ENCODE results near the gene HOXB5. TPM values are rescaled to one million over a fixed set of nuclear protein-coding genes. Genes with fewer than 3 reads are reported as not detected.

HOXB5 gene
- total RNA-seq, 1 donor from 2014 or later: not detected

GRCh38 chr17:48615047-48615962 is 21.7 kb upstream of the HOXB5 start, which contains the start of gene HOXB8:
Gene HOXB8, minus strand, starts transcription at chr17:48615292. Its CDS starts 588 bp downstream, at chr17:48614704.
- H3K27me3 Mint-ChIP-seq: peaks cover 84% of the 10 kb centered on the region
- peaks cover 50% of the 10 kb centered on the region for H3K4me1 Mint-ChIP-seq
- no peaks in the 10 kb centered on the region for H3K9me3 Mint-ChIP-seq
- DNase-seq: no peak
- H3K36me3 Mint-ChIP-seq (ENCODE audit: low read depth): peaks cover 7% of the 10 kb centered on the region
- peak within 1 kb of the TSS; percentile 55 for H3K4me3 Mint-ChIP-seq
- H3K27ac Mint-ChIP-seq: peak within 1 kb of the TSS; percentile 75
- intact Hi-C loops (cut with micrococcal nuclease): loop anchor here (2.0 to 10.0 kb wide), 2 partner anchors 137 to 1349 kb away; partner anchors contain the start of gene DLX4

GRCh38 chr17:48613862-48614694 is 20.5 kb upstream of the HOXB5 start:
- H3K27ac Mint-ChIP-seq: peak overlapping the region; percentile 83
- no peaks in the 10 kb centered on the region for H3K9me3 Mint-ChIP-seq
- H3K27me3 Mint-ChIP-seq: peaks cover 84% of the 10 kb centered on the region
- DNase-seq: peak; percentile 78
- peak overlapping the region; percentile 55 for H3K4me3 Mint-ChIP-seq
- intact Hi-C loops (cut with micrococcal nuclease): loop anchor here (1.0 to 10.0 kb wide), 5 partner anchors 17 to 1351 kb away; partner anchors contain the start of genes DLX4 and IGF2BP1
- peaks cover 7% of the 10 kb centered on the region for H3K36me3 Mint-ChIP-seq (ENCODE audit: low read depth)
- peaks cover 46% of the 10 kb centered on the region for H3K4me1 Mint-ChIP-seq

- H3K4me3 Mint-ChIP-seq: peak overlapping the region; percentile 83
- peaks cover 40% of the 10 kb centered on the region for H3K4me1 Mint-ChIP-seq
- H3K27ac Mint-ChIP-seq: peak overlapping the region; percentile 48
- no peaks in the 10 kb centered on the region for H3K9me3 Mint-ChIP-seq
- peak; percentile 83 for DNase-seq
- peaks cover 82% of the 10 kb centered on the region for H3K27me3 Mint-ChIP-seq
- peaks cover 7% of the 10 kb centered on the region for H3K36me3 Mint-ChIP-seq (ENCODE audit: low read depth)
- intact Hi-C loops (cut with micrococcal nuclease): loop anchor here (2.0 to 10.0 kb wide), 3 partner anchors 112 to 1352 kb away; partner anchors contain the start of genes DLX4 and IGF2BP1
Observed at GRCh38 chr17:48612854-48613691, 19.5 kb upstream of the HOXB5 start.

DNA sequence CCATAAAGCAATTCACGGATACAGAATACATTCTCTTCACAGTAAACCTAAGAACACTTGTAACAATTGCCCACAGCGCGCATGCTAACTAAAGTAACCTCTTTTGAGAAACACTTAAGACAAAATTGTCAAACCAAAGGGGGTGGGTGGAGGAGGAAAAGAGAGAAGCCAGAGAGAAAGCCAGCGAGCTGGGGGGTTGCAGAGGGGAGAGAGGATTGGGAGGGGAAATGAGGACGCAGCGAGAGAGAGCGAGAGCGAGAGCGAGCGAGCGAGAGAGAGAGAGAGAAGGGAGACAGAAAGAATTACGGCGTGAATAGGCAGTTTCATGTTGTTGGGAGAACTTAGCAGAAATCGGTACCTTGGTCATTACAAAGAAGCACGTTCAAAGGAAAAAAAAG is 18.9 kb upstream of the HOXB5 start:
- no peak for DNase-seq
- peaks cover 40% of the 10 kb centered on the region for H3K4me1 Mint-ChIP-seq
- peaks cover 7% of the 10 kb centered on the region for H3K36me3 Mint-ChIP-seq (ENCODE audit: low read depth)
- peaks cover 81% of the 10 kb centered on the region for H3K27me3 Mint-ChIP-seq
- peak overlapping the region; percentile 18 for H3K27ac Mint-ChIP-seq
- intact Hi-C loops (cut with micrococcal nuclease): loop anchor here (2.0 to 10.0 kb wide), 3 partner anchors 112 to 1352 kb away; partner anchors contain the start of genes DLX4 and IGF2BP1
- H3K4me3 Mint-ChIP-seq: peak overlapping the region; percentile 74
- H3K9me3 Mint-ChIP-seq: no peaks in the 10 kb centered on the region

DNA sequence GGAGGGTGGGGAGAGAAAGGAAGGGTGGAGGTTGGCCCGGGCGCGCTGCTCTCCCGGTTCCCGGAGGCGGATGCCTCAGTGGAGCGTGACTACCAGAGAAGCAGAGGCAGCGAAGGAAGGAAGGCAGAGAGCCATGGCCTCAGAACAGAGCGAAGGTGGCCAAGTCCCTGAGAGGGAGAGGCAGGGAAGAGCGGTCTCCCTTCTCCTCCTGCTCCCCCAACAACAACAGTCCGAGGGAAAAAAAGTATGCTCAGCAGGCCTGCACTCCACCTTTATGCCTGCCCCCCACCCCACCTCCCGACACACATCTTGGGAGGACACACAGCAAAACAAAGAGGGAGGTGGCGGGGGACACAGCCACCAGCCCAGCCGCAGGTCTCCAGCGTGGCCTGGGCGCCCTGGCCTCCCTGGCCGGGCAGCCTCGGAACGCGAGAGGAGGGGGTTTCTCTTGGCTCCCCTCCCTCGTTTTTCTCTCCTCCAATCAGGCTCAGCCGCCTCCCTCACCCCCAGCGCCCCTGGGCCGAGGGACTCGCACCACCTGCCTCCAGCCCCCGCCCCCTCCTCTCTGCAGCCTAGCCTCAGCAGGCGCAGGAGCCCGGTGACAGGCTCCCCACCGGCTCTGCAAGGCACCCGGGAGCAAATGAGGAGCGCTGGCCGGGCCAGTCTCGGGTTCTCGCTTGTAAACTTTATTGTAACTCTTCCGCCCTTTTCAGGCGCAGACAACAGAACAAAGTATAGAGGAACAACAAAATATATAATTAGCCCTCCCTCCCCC is 18.3 kb upstream of the HOXB5 start:
- Mint-ChIP-seq H3K27ac (peak overlapping the region; percentile 46), H3K36me3 (ENCODE audit: low read depth) (peaks cover 7% of the 10 kb centered on the region), H3K9me3 (no peaks in the 10 kb centered on the region), H3K4me3 (peak overlapping the region; percentile 89), H3K27me3 (peaks cover 80% of the 10 kb centered on the region), H3K4me1 (peaks cover 34% of the 10 kb centered on the region)
- peak; percentile 72 for DNase-seq
- intact Hi-C loops (cut with micrococcal nuclease): loop anchor here (2.0 to 10.0 kb wide), 4 partner anchors 15 to 1353 kb away; partner anchors contain the start of genes DLX4 and IGF2BP1

DNA sequence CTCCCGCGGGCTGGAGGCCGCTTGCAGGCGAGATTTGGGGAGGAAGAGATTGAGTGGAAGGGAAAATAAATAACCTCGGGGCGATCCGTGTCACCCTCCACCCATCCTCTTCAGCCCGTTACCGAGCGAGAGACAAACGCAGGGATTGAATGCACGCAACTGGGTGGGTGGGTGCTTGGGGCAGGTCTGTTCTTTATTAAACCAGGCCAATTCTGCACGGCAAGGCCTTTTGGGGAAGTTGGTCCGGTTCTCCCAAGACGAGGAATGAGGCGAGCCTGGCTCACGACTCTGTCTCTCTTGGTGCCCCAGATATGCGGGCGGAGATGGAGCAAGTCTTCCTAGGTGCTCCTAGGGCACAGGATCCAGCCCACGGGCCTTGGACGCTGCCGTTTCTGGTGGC is 17.6 kb upstream of the HOXB5 start:
- Mint-ChIP-seq H3K36me3 (ENCODE audit: low read depth) (peaks cover 7% of the 10 kb centered on the region), H3K27ac (peak overlapping the region; percentile 56), H3K9me3 (no peaks in the 10 kb centered on the region), H3K4me3 (peak overlapping the region; percentile 89), H3K27me3 (peaks cover 80% of the 10 kb centered on the region), H3K4me1 (peaks cover 32% of the 10 kb centered on the region)
- no peak for DNase-seq
- intact Hi-C loops (cut with micrococcal nuclease): loop anchor here (2.0 to 10.0 kb wide), 3 partner anchors 14 to 1354 kb away; partner anchors contain the start of genes DLX4 and IGF2BP1

DNA sequence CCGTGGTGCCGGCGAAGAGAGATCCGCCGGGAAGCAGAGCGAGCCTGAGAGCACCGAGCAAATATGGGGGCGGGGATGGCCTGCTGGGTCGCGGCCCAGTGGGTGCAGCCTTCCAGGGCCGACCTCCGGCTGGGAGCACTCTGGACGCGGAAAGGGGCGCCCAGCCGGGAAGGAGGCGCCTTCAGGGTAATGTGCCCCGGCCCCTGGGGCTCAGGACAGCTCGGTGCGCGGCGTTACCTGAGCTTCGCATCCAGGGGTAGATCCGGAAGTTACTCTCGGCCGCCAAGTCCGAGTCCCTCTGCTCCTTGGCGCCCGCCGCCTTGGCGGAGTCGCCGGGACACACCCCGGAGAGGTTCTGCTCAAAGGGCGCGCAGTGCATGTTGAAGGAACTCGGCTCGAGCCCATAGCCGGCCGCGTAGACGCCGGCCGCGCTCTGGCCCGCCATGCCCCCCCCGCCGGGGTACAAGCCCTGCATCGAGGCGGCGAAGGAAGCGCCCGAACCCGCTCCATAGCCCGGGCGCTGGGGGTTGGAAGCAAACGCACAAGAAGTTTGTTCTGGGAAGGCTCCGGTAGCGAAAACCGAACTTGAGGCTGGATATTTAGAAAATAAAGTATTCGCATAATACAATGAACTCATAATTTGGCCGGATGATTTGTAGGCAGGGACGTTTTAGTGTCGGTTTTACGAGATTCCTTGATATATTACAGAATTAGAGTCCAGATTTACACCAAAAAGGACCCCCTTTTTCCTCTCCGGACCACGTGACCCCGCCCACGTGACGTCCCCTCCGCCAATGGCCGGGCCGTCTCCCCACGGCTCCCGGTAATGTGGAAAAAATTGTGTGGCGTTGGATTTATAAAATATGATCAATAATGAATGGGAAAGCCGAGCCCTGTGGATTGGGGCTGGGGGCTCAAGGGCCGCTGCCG is 17.0 kb upstream of the HOXB5 start, which contains the start of gene HOXB7:
Gene HOXB7 (minus strand): TSS at position 736 of the 930 bp plus-strand sequence. CDS start 99 bp downstream, at position 637.
- H3K27me3 Mint-ChIP-seq: peaks cover 76% of the 10 kb centered on the region
- DNase-seq: peak; percentile 90
- H3K27ac Mint-ChIP-seq: peak within 1 kb of the TSS; percentile 56
- H3K4me1 Mint-ChIP-seq: peaks cover 32% of the 10 kb centered on the region
- no peaks in the 10 kb centered on the region for H3K9me3 Mint-ChIP-seq
- intact Hi-C loops (cut with micrococcal nuclease): loop anchor here (2.0 to 10.0 kb wide), 3 partner anchors 14 to 1354 kb away; partner anchors contain the start of genes DLX4 and IGF2BP1
- peak within 1 kb of the TSS; percentile 89 for H3K4me3 Mint-ChIP-seq
- H3K36me3 Mint-ChIP-seq (ENCODE audit: low read depth): peaks cover 7% of the 10 kb centered on the region

DNA sequence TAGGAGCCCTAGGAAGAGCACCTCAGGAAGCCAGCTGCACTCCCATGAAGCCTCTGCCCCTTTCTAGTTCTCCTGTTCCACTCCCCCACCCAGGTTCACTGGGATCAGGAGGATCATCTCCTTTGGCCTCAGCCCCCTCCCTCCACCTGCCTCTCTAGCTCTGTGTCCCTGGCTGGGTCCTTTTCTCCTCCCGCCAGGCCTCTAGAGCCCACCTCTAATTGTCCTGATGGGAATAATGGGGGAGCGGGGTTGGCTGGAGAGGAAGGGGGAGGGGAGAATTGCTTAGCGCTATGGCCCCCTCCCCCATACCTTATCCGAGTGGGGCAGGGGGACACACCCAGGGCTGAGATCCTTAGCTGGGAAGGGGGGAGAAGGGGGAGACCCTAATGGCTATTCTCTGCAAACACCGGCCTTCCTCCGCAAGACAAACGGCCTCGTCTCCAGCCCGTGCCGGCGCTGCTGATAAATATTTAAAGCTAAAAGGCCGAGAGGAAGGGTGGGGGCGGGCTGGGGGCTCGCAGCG is 16.2 kb upstream of the HOXB5 start:
- Mint-ChIP-seq H3K4me3 (peak overlapping the region; percentile 89), H3K4me1 (peaks cover 30% of the 10 kb centered on the region), H3K36me3 (ENCODE audit: low read depth) (peaks cover 6% of the 10 kb centered on the region), H3K9me3 (no peaks in the 10 kb centered on the region), H3K27me3 (peaks cover 75% of the 10 kb centered on the region), H3K27ac (no peak overlapping the region)
- no peak for DNase-seq
- intact Hi-C loops (cut with micrococcal nuclease): loop anchor here (2.0 to 10.0 kb wide), 3 partner anchors 13 to 1355 kb away; partner anchors contain the start of genes DLX4 and IGF2BP1

GRCh38 chr17:48609033-48609432 is 15.5 kb upstream of the HOXB5 start:
- H3K36me3 Mint-ChIP-seq (ENCODE audit: low read depth): peaks cover 6% of the 10 kb centered on the region
- H3K27me3 Mint-ChIP-seq: peaks cover 76% of the 10 kb centered on the region
- no peak for DNase-seq
- peak overlapping the region; percentile 89 for H3K4me3 Mint-ChIP-seq
- H3K27ac Mint-ChIP-seq: no peak overlapping the region
- peaks cover 28% of the 10 kb centered on the region for H3K4me1 Mint-ChIP-seq
- intact Hi-C loops (cut with micrococcal nuclease): no loop called here
- no peaks in the 10 kb centered on the region for H3K9me3 Mint-ChIP-seq

- intact Hi-C loops (cut with micrococcal nuclease): no loop called here
- H3K27me3 Mint-ChIP-seq: peaks cover 75% of the 10 kb centered on the region
- H3K4me1 Mint-ChIP-seq: peaks cover 25% of the 10 kb centered on the region
Observed at GRCh38 chr17:48608494-48608834, 14.9 kb upstream of the HOXB5 start.

More at GRCh38 chr17:48608494-48608834, 14.9 kb upstream of the HOXB5 start:
- no peak for DNase-seq
- H3K4me3 Mint-ChIP-seq: no peak overlapping the region
- no peak overlapping the region for H3K27ac Mint-ChIP-seq
- peaks cover 4% of the 10 kb centered on the region for H3K36me3 Mint-ChIP-seq (ENCODE audit: low read depth)
- no peaks in the 10 kb centered on the region for H3K9me3 Mint-ChIP-seq
